B cell (primary cell): ENCODE results near the gene ELMO1. TPM values are rescaled to one million over a fixed set of nuclear protein-coding genes. Genes with fewer than 3 reads are reported as not detected.

Experiments used
- ATAC-seq: fragments of 200-7000 bp; cut with Tn5 transposase; one replicate; pipeline ENCODE4 v1.10.0; 2021; ENCODE audit warnings: low read depth, mild to moderate bottlenecking, moderate number of reproducible peaks, moderate library complexity
- CTCF ChIA-PET: fragments of 350-600 bp; sonication (Branson Sonifier 250); formaldehyde crosslinking; loops from one replicate; lab custom pipeline; 2021; ENCODE audit warnings: antibody characterized with exemption, inconsistent platforms; lab: Charles Lee
- POLR2A ChIA-PET: fragments of 350-600 bp; sonication (Branson Sonifier 250); formaldehyde crosslinking; loops from one replicate; lab custom pipeline; 2021; ENCODE audit warnings: antibody characterized with exemption; lab: Charles Lee
- DNase-seq: peaks from one replicate; pipeline ENCODE4 v3.0.0; 2013
- H2AFZ ChIP-seq: 2 replicates; pipeline ENCODE4 v1.6.1; 2012; ENCODE audit warnings: mild to moderate bottlenecking, low read depth, low read length; ENCODE audit not compliant: insufficient read depth, poor library complexity, severe bottlenecking
- H3K27ac ChIP-seq, 2 donors: 1 replicate in 1 of 2; 2 replicates in 1 of 2; pipeline ENCODE4 v1.5.1; 2012 to 2013; ENCODE audit warnings: low read length in 2 of 2, mild to moderate bottlenecking in 2 of 2, moderate library complexity in 1 of 2
- H3K27me3 ChIP-seq, 4 experiments: fragments of 200-600 bp in 1 of 4; sonication (generic) in 1 of 4; replicated peaks in 1 of 4; 1 replicate in 2 of 4; 2 replicates in 2 of 4; pipeline versions ENCODE4 v1.6.1 to v1.7.0; 2013 to 2016; ENCODE audit warnings: low read length in 3 of 4, mild to moderate bottlenecking in 2 of 4, mixed read lengths in 1 of 4, moderate library complexity in 1 of 4; ENCODE audit not compliant: insufficient read depth in 4 of 4, control insufficient read depth in 3 of 4; ENCODE audit errors: control extremely low read depth in 1 of 4
- H3K36me3 ChIP-seq, 2 experiments: replicated peaks in 1 of 2; 1 replicate in 1 of 2; 2 replicates in 1 of 2; pipeline versions ENCODE4 v1.6.1 to v1.7.1; 2013; ENCODE audit warnings: low read length in 1 of 2; ENCODE audit not compliant: insufficient read depth in 2 of 2, control insufficient read depth in 1 of 2; ENCODE audit errors: control extremely low read depth in 1 of 2, extremely low read depth in 1 of 2
- H3K4me1 ChIP-seq, 2 donors: fragments of 200-600 bp in 1 of 2; sonication (generic) in 1 of 2; 1 replicate in 1 of 2; 2 replicates in 1 of 2; pipeline versions ENCODE4 v1.5.1 to v1.6.1; 2013 to 2017; ENCODE audit warnings: low read length in 2 of 2; ENCODE audit not compliant: control insufficient read depth in 2 of 2, insufficient read depth in 2 of 2
- H3K4me2 ChIP-seq: replicated peaks from 2 replicates; pipeline ENCODE3; 2012; ENCODE audit warnings: mild to moderate bottlenecking, low read depth, low read length; ENCODE audit not compliant: poor library complexity, severe bottlenecking
- H3K4me3 ChIP-seq, 5 experiments: fragments of 200-600 bp in 1 of 5; sonication (generic) in 1 of 5; 1 replicate in 3 of 5; 2 replicates in 2 of 5; pipeline versions ENCODE4 v1.5.1 to v1.7.0; 2011 to 2016; ENCODE audit warnings: low read length in 4 of 5, mild to moderate bottlenecking in 4 of 5, low read depth in 2 of 5, control low read depth in 1 of 5, moderate library complexity in 1 of 5; ENCODE audit not compliant: insufficient read depth in 1 of 5; ENCODE audit errors: control extremely low read depth in 1 of 5, extremely low read depth in 1 of 5
- H3K79me2 ChIP-seq: fragments of 200-600 bp; sonication (generic); one replicate; pipeline ENCODE4 v1.6.0; 2016; ENCODE audit warnings: low read length; ENCODE audit not compliant: control insufficient read depth, insufficient read depth
- H3K9ac ChIP-seq: fragments of 200-600 bp; sonication (generic); 2 replicates; pipeline ENCODE4 v1.6.1; 2017; ENCODE audit warnings: mild to moderate bottlenecking, low read length, moderate library complexity
- H3K9me3 ChIP-seq, 3 donors: one replicate each; pipeline versions ENCODE4 v1.6.1 to v1.7.1; 2013; ENCODE audit warnings: low read length in 2 of 3; ENCODE audit not compliant: control insufficient read depth in 2 of 3, insufficient read depth in 1 of 3; ENCODE audit errors: control extremely low read depth in 1 of 3
- H4K20me1 ChIP-seq: 2 replicates; pipeline ENCODE4 v1.6.0; 2012; ENCODE audit warnings: mild to moderate bottlenecking, low read length; ENCODE audit not compliant: insufficient read depth, control insufficient read depth, poor library complexity, severe bottlenecking
- H3K27ac Mint-ChIP-seq: one replicate; pipeline ENCODE4 v1.8.0; 2021; ENCODE audit warnings: mixed read lengths
- H3K27me3 Mint-ChIP-seq: one replicate; pipeline ENCODE4 v1.8.0; 2021; ENCODE audit warnings: mixed read lengths
- H3K4me1 Mint-ChIP-seq: one replicate; pipeline ENCODE4 v1.8.0; 2021; ENCODE audit warnings: mixed read lengths
- H3K4me3 Mint-ChIP-seq: one replicate; pipeline ENCODE4 v1.8.0; 2021; ENCODE audit warnings: mixed read lengths
- H3K9me3 Mint-ChIP-seq: one replicate; pipeline ENCODE4 v1.8.0; 2022; ENCODE audit warnings: mixed read lengths; ENCODE audit not compliant: insufficient read depth
- CTCF ChIP-seq: fragments of 200-600 bp; IDR thresholded peaks from one replicate; pipeline ENCODE4 v1.8.0; 2022; ENCODE audit warnings: antibody characterized with exemption, mild to moderate bottlenecking
- EZH2 ChIP-seq: IDR thresholded peaks from 2 replicates; pipeline ENCODE4 v1.6.1; 2012; ENCODE audit warnings: borderline replicate concordance, low read depth, mild to moderate bottlenecking, moderate library complexity, low read length; ENCODE audit not compliant: insufficient read depth, poor library complexity, severe bottlenecking
- WGBS: methylation state at CpG from one replicate; pipeline ENCODE4 v1.1.5; 2013; ENCODE audit warnings: missing lambda C conversion rate; ENCODE audit not compliant: insufficient coverage; 5-methylcytosine and 5-hydroxymethylcytosine counted together
- intact Hi-C: fragments of 100-400 bp; cut with micrococcal nuclease; formaldehyde crosslinking; loops from one replicate; pipeline ENCODE4 v1.10.0; 2022
- polyA plus RNA-seq: library from polyadenylated mRNA; depleted of rRNA; stranded (reverse); fragments of >200 nt; gene quantifications from 2 replicates; pipeline ENCODE4 v1.2.3, GENCODE V29; 2012
- total RNA-seq, 2 donors: library from RNA; stranded (reverse); fragments of 120-200 nt in 1 of 2; gene quantifications; 1 replicate in 1 of 2; 2 replicates in 1 of 2; pipeline versions ENCODE4 v1.2.3 to v1.2.4, GENCODE V29; 2013 to 2022

Gene ELMO1
- total and polyA plus RNA-seq, 2 donors (not counting 1 experiment from before 2014, with no cell fraction given): 44.7 to 177 TPM

DNA sequence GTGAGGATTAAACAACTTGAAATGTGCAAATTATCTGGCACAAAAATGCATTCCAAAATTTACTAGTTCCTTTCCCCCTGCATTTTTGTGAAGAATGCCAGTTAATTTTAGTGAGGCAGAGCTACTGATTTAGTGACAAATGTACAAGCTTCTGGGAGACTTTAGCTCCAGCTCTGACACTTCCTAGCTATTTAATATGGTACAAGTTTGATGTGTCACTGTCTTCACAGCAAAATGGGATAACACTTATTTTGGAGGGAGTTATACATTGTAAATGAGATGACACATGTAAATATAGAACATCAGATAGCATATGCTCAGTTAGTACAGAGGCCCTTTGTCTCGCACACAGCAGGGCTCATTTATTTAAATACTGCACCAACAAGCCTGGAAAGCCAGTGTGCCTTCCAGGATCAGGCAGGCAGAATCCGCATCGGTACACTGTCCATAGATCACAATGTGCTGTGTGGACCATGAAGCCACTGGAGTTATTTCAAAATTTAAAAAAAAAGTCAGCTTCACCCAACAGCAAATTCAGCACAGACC is 48.7 kb downstream of the ELMO1 start:
- TF ChIP-seq CTCF (no peak), EZH2 (no peak)
- Histone ChIP-seq H3K27me3 (no peaks in the 10 kb centered on the region), H3K79me2 (peaks cover 83% of the 10 kb centered on the region), H3K4me2 (no peak overlapping the region), H4K20me1 (peaks cover 38% of the 10 kb centered on the region), H2AFZ (no peak overlapping the region), H3K9ac (no peak overlapping the region), H3K36me3 (peaks cover 0 to 4% of the 10 kb centered on the region in 2 experiments), H3K9me3 (peaks cover 0 to 10% (median 0%) of the 10 kb centered on the region in 3 donors), H3K27ac (no peak overlapping the region), H3K4me1 (peaks cover 10 to 22% of the 10 kb centered on the region in 2 donors), H3K4me3 (no peak overlapping the region)
- no peak overlapping the region for H3K4me3 Mint-ChIP-seq
- ATAC-seq: no peak
- no peak overlapping the region for H3K27ac Mint-ChIP-seq
- H3K27me3 Mint-ChIP-seq: no peaks in the 10 kb centered on the region
- DNase-seq: no peak
- ChIA-PET CTCF (interaction anchor here (1.1 kb wide), 1 partner anchor 12 kb away, joined by 3 read pairs; no protein-coding TSS in a partner anchor), POLR2A (interaction anchor here (0.6 kb wide), 1 partner anchor 48 kb away, joined by 5 read pairs; no protein-coding TSS in a partner anchor)
- peaks cover 34% of the 10 kb centered on the region for H3K4me1 Mint-ChIP-seq
- WGBS: 100% methylated on average over 3 of the region's 3 CpGs
- intact Hi-C loops: no loop called here
- H3K9me3 Mint-ChIP-seq: peaks cover 10% of the 10 kb centered on the region

DNA sequence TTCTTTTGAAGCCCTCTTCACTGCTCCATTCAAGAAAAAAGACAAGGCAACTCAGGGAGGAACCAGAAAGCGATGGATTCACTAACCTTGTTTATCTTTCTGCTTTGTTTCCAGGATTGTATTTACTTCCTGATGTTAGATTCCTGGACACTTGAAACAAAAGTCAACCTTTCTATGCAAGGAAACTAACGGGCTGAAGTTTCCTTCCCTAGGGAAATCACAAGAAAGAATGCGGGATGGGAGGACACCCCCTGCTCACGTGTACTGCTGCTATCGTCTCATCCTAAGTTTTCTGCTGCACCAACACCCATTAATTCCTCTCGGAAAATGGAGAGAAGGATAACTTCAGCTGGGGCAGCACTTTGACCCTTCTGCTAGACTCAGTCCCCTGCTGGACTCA is 50.3 kb downstream of the ELMO1 start:
- TF ChIP-seq EZH2 (no peak), CTCF (no peak)
- Histone ChIP-seq H3K4me3 (no peak overlapping the region), H3K27ac (no peak overlapping the region), H2AFZ (no peak overlapping the region), H3K9me3 (peaks cover 0 to 10% (median 0%) of the 10 kb centered on the region in 3 donors), H3K27me3 (no peaks in the 10 kb centered on the region), H4K20me1 (peaks cover 47% of the 10 kb centered on the region), H3K4me1 (peaks cover 12 to 34% of the 10 kb centered on the region in 2 donors), H3K79me2 (peaks cover 84% of the 10 kb centered on the region), H3K36me3 (peaks cover 0 to 4% of the 10 kb centered on the region in 2 experiments), H3K4me2 (no peak overlapping the region), H3K9ac (no peak overlapping the region)
- ChIA-PET CTCF (no interaction called here), POLR2A (no interaction called here)
- WGBS: 97% methylated on average over 6 of the region's 6 CpGs
- intact Hi-C loops: no loop called here
- DNase-seq (no peak), ATAC-seq (no peak)
- Mint-ChIP-seq H3K27ac (no peak overlapping the region), H3K4me1 (peaks cover 49% of the 10 kb centered on the region), H3K9me3 (peaks cover 10% of the 10 kb centered on the region), H3K27me3 (no peaks in the 10 kb centered on the region), H3K4me3 (no peak overlapping the region)
